ENCODE data around the gene TRMT5. TPM values are rescaled to one million over a fixed set of nuclear protein-coding genes. Genes with fewer than 3 reads are reported as not detected.

TRMT5 gene
- total RNA-seq, 2 experiments from 2014 or later: 7.0 to 14.5 TPM

DNA sequence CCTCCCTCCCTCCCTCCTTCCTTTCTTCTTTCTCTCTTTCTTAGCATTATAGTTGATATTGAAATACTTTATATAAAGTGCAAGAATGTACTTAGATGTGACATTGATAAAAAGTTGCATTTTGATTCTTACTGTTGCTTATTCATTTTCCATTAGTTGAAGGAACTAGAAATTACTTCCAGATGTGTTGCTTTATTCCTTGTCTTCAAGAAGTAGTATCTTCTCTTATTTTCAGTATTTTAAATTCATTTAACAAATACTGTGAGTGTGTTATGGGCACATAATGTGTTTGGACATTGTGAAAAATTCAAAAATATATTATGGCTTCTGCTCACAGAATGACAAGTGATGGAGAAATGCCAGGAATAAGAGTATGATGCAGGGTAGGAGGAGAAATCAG is 45.6 kb downstream of the TRMT5 start:
- POLR2A ChIA-PET: no interaction called here

DNA sequence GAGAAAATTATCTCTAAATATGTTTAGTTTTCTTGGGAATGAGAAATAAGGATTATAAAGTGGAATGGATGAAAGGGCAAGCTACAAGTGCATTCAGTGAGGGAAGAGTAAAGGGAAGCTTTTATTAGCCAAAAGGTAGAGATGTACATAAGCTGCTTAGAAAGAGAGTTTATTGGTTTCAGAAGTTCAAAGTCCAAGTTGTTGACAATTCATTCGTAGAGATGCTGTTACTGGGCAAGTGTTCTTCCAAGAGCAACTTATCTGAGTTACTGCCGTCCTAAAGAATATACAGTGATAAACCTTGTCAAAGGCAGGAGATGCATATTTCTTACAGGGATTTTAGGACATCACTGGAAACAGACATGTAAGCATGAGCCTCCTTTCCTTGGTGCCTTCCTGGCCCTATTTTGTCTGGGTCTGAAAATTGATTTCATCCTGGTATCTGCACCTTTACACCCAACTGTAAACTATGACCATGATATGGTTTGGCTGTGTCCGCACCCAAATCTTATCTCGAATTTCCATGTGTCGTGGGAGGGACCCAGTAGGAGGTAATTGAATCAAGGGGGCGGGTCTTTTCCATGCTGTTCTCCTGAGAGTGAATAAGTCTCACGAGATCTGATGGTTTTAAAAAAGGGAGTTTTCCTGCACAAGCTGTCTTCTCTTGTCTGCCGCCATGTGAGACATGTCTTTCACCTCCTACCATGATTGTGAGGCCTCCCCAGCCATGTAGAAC is 46.8 kb downstream of the TRMT5 start:
- ChIA-PET CTCF (ENCODE audit: unreplicated experiment) (no interaction called here), POLR2A (no interaction called here)
- Histone ChIP-seq H3K79me2 (ENCODE audit: insufficient read depth, low read depth, low read length) (no peaks in the 10 kb centered on the region), H3K4me3 (ENCODE audit: low read depth, low read length, poor library complexity, severe bottlenecking) (no peak overlapping the region), H4K20me1 (ENCODE audit: insufficient read depth, low read length) (no peaks in the 10 kb centered on the region), H2AFZ (ENCODE audit: low read length) (no peak overlapping the region), H3K27ac (ENCODE audit: low read depth, low read length, poor library complexity, severe bottlenecking) (no peak overlapping the region), H3K4me2 (ENCODE audit: low read length) (no peak overlapping the region), H3K9me2 (ENCODE audit: insufficient read depth, low read length) (no peaks in the 10 kb centered on the region), H3K4me1 (ENCODE audit: insufficient read depth, low read length, poor library complexity, severe bottlenecking) (peaks cover 7% of the 10 kb centered on the region), H3K36me3 (ENCODE audit: insufficient read depth, low read length) (no peaks in the 10 kb centered on the region), H3K9me3 (ENCODE audit: low read length) (no peaks in the 10 kb centered on the region)
- intact Hi-C loops (cut with micrococcal nuclease; ENCODE audit: unreplicated experiment): no loop called here
- DNase-seq (ENCODE audit: low spot score): no peak
- TF ChIP-seq, protein P1, sequence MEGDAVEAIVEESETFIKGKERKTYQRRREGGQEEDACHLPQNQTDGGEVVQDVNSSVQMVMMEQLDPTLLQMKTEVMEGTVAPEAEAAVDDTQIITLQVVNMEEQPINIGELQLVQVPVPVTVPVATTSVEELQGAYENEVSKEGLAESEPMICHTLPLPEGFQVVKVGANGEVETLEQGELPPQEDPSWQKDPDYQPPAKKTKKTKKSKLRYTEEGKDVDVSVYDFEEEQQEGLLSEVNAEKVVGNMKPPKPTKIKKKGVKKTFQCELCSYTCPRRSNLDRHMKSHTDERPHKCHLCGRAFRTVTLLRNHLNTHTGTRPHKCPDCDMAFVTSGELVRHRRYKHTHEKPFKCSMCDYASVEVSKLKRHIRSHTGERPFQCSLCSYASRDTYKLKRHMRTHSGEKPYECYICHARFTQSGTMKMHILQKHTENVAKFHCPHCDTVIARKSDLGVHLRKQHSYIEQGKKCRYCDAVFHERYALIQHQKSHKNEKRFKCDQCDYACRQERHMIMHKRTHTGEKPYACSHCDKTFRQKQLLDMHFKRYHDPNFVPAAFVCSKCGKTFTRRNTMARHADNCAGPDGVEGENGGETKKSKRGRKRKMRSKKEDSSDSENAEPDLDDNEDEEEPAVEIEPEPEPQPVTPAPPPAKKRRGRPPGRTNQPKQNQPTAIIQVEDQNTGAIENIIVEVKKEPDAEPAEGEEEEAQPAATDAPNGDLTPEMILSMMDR (conservative IDR thresholded peaks at IDR 0.05; ENCODE audit: low read length): no peak
- TF ChIP-seq EZH2phosphoT487 (IDR thresholded peaks at IDR 0.05; ENCODE audit: borderline replicate concordance, low read depth, low read length): no peak
- no TSS peak for BruUV-seq (replicated peaks)

More for the DNA sequence above, 45.6 kb downstream of the TRMT5 start:
- Histone ChIP-seq H2AFZ (ENCODE audit: low read length) (no peak overlapping the region), H3K4me3 (ENCODE audit: low read depth, low read length, poor library complexity, severe bottlenecking) (no peak overlapping the region), H3K9me2 (ENCODE audit: insufficient read depth, low read length) (no peaks in the 10 kb centered on the region), H3K9me3 (ENCODE audit: low read length) (no peaks in the 10 kb centered on the region), H3K4me1 (ENCODE audit: insufficient read depth, low read length, poor library complexity, severe bottlenecking) (peaks cover 7% of the 10 kb centered on the region), H3K36me3 (ENCODE audit: insufficient read depth, low read length) (no peaks in the 10 kb centered on the region), H3K79me2 (ENCODE audit: insufficient read depth, low read depth, low read length) (no peaks in the 10 kb centered on the region), H3K27ac (ENCODE audit: low read depth, low read length, poor library complexity, severe bottlenecking) (no peak overlapping the region), H4K20me1 (ENCODE audit: insufficient read depth, low read length) (no peaks in the 10 kb centered on the region), H3K4me2 (ENCODE audit: low read length) (no peak overlapping the region)
- no peak for DNase-seq (ENCODE audit: low spot score)
- TF ChIP-seq, protein P1 (conservative IDR thresholded peaks at IDR 0.05; ENCODE audit: low read length): no peak
- TF ChIP-seq EZH2phosphoT487 (IDR thresholded peaks at IDR 0.05; ENCODE audit: borderline replicate concordance, low read depth, low read length): no peak
- CTCF ChIA-PET (ENCODE audit: unreplicated experiment): no interaction called here
- intact Hi-C loops (cut with micrococcal nuclease; ENCODE audit: unreplicated experiment): no loop called here
- BruUV-seq (replicated peaks): no TSS peak

DNA sequence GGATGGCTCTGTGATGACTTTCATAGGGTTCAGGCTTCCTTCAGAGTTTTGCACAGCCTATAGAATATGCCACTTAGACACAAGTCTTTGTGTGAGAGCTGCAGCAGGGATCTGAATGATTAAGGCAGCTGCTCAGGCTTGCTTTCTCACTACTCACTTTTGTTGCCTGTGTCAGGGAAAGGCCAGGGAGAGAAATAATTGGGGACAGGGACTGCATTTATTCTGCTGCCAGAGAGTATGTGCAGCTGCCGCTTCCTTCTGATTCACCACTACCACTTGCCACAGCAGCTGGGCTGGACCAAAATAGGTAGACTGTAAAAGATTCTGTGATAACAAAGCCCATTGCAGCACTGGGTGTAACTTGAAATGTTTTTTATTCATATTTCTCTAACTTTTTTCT is 49.7 kb downstream of the TRMT5 start:
- Histone ChIP-seq H3K79me2 (ENCODE audit: insufficient read depth, low read depth, low read length) (no peaks in the 10 kb centered on the region), H2AFZ (ENCODE audit: low read length) (no peak overlapping the region), H3K4me2 (ENCODE audit: low read length) (no peak overlapping the region; the same call in 1 of the 2 replicates), H3K9me2 (ENCODE audit: insufficient read depth, low read length) (no peaks in the 10 kb centered on the region), H3K4me3 (ENCODE audit: low read depth, low read length, poor library complexity, severe bottlenecking) (no peak overlapping the region), H4K20me1 (ENCODE audit: insufficient read depth, low read length) (no peaks in the 10 kb centered on the region), H3K9me3 (ENCODE audit: low read length) (no peaks in the 10 kb centered on the region), H3K27ac (ENCODE audit: low read depth, low read length, poor library complexity, severe bottlenecking) (no peak overlapping the region), H3K4me1 (ENCODE audit: insufficient read depth, low read length, poor library complexity, severe bottlenecking) (peaks cover 7% of the 10 kb centered on the region), H3K36me3 (ENCODE audit: insufficient read depth, low read length) (no peaks in the 10 kb centered on the region)
- intact Hi-C loops (cut with micrococcal nuclease; ENCODE audit: unreplicated experiment): no loop called here
- peak; percentile 28 for DNase-seq (ENCODE audit: low spot score)
- ChIA-PET POLR2A (no interaction called here), CTCF (ENCODE audit: unreplicated experiment) (no interaction called here)
- TF ChIP-seq, protein P1 (conservative IDR thresholded peaks at IDR 0.05; ENCODE audit: low read length): no peak
- TF ChIP-seq EZH2phosphoT487 (IDR thresholded peaks at IDR 0.05; ENCODE audit: borderline replicate concordance, low read depth, low read length): no peak
- BruUV-seq (replicated peaks): no TSS peak
